Esophagus muscularis mucosa (tissue), 4 donors: ENCODE results near the gene CTCF. TPM values are rescaled to one million over a fixed set of nuclear protein-coding genes. Genes with fewer than 3 reads are reported as not detected.

ENCODE experiments used
- DNase-seq: peaks from one replicate; pipeline ENCODE4 v3.0.0-alpha.2; 2017; ENCODE audit errors: extremely low spot score
- H3K27ac ChIP-seq, 4 donors: fragments of 200-600 bp; sonication (generic); replicated peaks in 1 of 4; 1 replicate in 3 of 4; 2 replicates in 1 of 4; pipeline ENCODE4 v1.5.1; 2016 to 2019; ENCODE audit warnings: mild to moderate bottlenecking in 1 of 4
- H3K27me3 ChIP-seq, 4 donors: fragments of 200-600 bp; sonication (generic); one replicate each; pipeline versions ENCODE4 v1.5.1 to v1.6.0; 2016 to 2019
- H3K36me3 ChIP-seq, 4 donors: fragments of 200-600 bp; sonication (generic); one replicate each; pipeline ENCODE4 v1.5.1; 2016 to 2019
- H3K4me1 ChIP-seq, 4 donors: fragments of 200-600 bp; sonication (generic); one replicate each; pipeline ENCODE4 v1.5.1; 2016 to 2019
- H3K4me3 ChIP-seq, 4 donors: fragments of 200-600 bp; sonication (generic); 1 replicate in 2 of 4; 2 replicates in 2 of 4; pipeline ENCODE4 v1.5.1; 2016 to 2019; ENCODE audit warnings: mild to moderate bottlenecking in 4 of 4, moderate library complexity in 1 of 4
- H3K9me3 ChIP-seq, 4 donors: fragments of 200-600 bp; sonication (generic); 1 replicate in 3 of 4; 2 replicates in 1 of 4; pipeline ENCODE4 v1.5.1; 2016 to 2019
- CTCF ChIP-seq, 3 experiments: fragments of 200-600 bp in 2 of 3; fragments of 450-650 bp in 1 of 3; sonication (generic) in 2 of 3; IDR thresholded peaks; one replicate each; pipeline ENCODE4 v1.5.1; 2017 to 2019; ENCODE audit warnings: antibody characterized with exemption in 3 of 3, mild to moderate bottlenecking in 2 of 3, moderate library complexity in 1 of 3
- EP300 ChIP-seq: sonication (generic); formaldehyde crosslinking; IDR thresholded peaks from one replicate; pipeline ENCODE4 v1.6.1; 2017; ENCODE audit warnings: antibody characterized with exemption
- POLR2A ChIP-seq: fragments of 450-650 bp; IDR thresholded peaks from one replicate; pipeline ENCODE4 v1.6.1; 2017; ENCODE audit warnings: antibody characterized with exemption, moderate library complexity, mild to moderate bottlenecking, low read depth
- POLR2AphosphoS5 ChIP-seq, 2 donors: sonication (generic); formaldehyde crosslinking; IDR thresholded peaks; one replicate each; pipeline ENCODE4 v1.6.1; 2017; ENCODE audit warnings: antibody characterized with exemption in 2 of 2
- WGBS: methylation state at CpG from one replicate; pipeline ENCODE4 v1.1.5; 2018; 5-methylcytosine and 5-hydroxymethylcytosine counted together
- intact Hi-C: fragments of 100-400 bp; cut with DNase I; formaldehyde crosslinking; loops from one replicate; pipeline ENCODE4 v1.15.1; 2023
- total RNA-seq, 4 donors: library from RNA; depleted of rRNA; stranded (reverse); fragments of >200 nt; gene quantifications; one replicate each; pipeline versions ENCODE4 v1.1.0 to v1.2.1, GENCODE V29; 2016

CTCF gene
- total RNA-seq, 4 donors from 2014 or later: 27.5 to 46.3 (median 38.5) TPM

DNA sequence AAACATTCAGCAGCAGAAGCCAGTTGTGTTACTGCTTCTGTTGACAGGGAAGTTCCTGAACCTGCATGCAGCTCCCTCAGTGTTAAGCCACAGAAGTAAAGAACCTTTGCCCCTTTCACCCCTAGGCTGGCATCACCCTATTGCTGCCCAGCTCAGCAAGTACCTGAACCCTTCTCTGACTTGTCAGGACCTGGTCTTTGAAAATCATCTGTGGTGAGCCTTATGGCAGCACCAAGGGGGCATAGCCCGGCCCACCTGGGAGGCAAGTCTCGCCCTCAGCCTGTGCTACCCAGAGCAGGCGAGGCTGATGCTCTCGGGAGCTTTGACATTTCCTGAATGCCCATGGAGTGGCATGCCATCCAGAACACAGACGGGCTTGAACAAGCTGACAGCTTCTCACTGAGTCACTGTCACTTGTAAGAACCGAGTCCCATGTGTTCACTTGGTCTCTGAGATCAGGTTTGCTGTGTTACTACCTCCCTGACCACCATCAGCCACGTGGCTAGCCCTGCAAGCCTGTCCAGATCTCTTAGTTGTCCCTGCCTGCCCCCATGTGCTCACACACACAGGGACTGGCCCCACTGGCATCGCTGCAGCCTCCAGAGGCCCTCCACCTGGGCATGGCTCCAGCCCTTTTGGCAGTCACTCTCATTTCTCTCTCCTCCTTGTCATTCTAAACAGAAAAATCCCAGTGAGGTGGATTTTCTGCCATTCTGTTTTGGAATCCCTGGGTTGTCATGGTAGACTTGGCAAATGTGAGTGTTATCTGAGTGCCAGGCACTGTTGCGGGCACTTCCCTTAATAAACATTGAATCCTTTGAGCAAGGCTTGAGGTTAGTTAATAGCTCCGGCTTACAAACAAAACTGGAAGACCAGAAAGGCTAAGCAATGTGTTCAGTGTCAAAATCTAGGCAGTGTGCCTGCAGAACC, 79.7 kb downstream of the CTCF start:
- no peak overlapping the region for H3K4me3 ChIP-seq
- peak overlapping the region in 3 of 4 donors; percentile 40 to 66 (median 50) for H3K27ac ChIP-seq
- H3K9me3 ChIP-seq: peaks cover 0 to 4% (median 0%) of the 10 kb centered on the region in 4 donors
- DNase-seq: no peak
- intact Hi-C loops: no loop called here
- H3K4me1 ChIP-seq: peaks cover 11 to 37% (median 35%) of the 10 kb centered on the region in 4 donors
- TF ChIP-seq CTCF (IDR thresholded peaks at IDR 0.05): peak in 1 of 3 experiments; percentile 6
- no peak for TF ChIP-seq EP300
- TF ChIP-seq POLR2AphosphoS5 (IDR thresholded peaks at IDR 0.05): peak; percentile 38 to 62
- TF ChIP-seq POLR2A: no peak
- peaks cover 0 to 28% (median 15%) of the 10 kb centered on the region in 4 donors for H3K27me3 ChIP-seq
- 45% methylated on average over 8 of the region's 10 CpGs for WGBS
- H3K36me3 ChIP-seq: peaks cover 17 to 28% (median 26%) of the 10 kb centered on the region in 4 donors

- intact Hi-C loops: no loop called here
- 94% methylated on average over 9 of the region's 9 CpGs for WGBS
Measured at GRCh38 chr16:67644038-67644437, 81.7 kb downstream of the CTCF start.

GRCh38 chr16:67645397-67646121, 83.2 kb downstream of the CTCF start:
- no peak for DNase-seq
- no peak overlapping the region for H3K27ac ChIP-seq
- 80% methylated on average over 1 of the region's 15 CpGs for WGBS
- no peak for TF ChIP-seq EP300
- TF ChIP-seq CTCF (IDR thresholded peaks at IDR 0.05): no peak
- TF ChIP-seq POLR2AphosphoS5 (IDR thresholded peaks at IDR 0.05): no peak
- no peak for TF ChIP-seq POLR2A
- intact Hi-C loops: no loop called here
- H3K4me3 ChIP-seq: peak overlapping the region in 3 of 4 donors; percentile 42 to 58 (median 44)
- peaks cover 4 to 63% (median 40%) of the 10 kb centered on the region in 4 donors for H3K27me3 ChIP-seq
- H3K4me1 ChIP-seq: peaks cover 11 to 47% (median 46%) of the 10 kb centered on the region in 4 donors
- H3K36me3 ChIP-seq: no peaks in the 10 kb centered on the region
- peaks cover 0 to 4% (median 0%) of the 10 kb centered on the region in 4 donors for H3K9me3 ChIP-seq

More at GRCh38 chr16:67644038-67644437, 81.7 kb downstream of the CTCF start:
- TF ChIP-seq CTCF (IDR thresholded peaks at IDR 0.05) (no peak), POLR2A (no peak), EP300 (no peak), POLR2AphosphoS5 (IDR thresholded peaks at IDR 0.05) (no peak)
- no peak for DNase-seq
- no peak overlapping the region for H3K27ac ChIP-seq
- peaks cover 0 to 4% (median 0%) of the 10 kb centered on the region in 4 donors for H3K9me3 ChIP-seq
- H3K4me3 ChIP-seq: no peak overlapping the region
- H3K36me3 ChIP-seq: peaks cover 0 to 8% (median 7%) of the 10 kb centered on the region in 4 donors
- H3K27me3 ChIP-seq: peaks cover 4 to 47% (median 32%) of the 10 kb centered on the region in 4 donors
- peaks cover 11 to 47% (median 45%) of the 10 kb centered on the region in 4 donors for H3K4me1 ChIP-seq

DNA sequence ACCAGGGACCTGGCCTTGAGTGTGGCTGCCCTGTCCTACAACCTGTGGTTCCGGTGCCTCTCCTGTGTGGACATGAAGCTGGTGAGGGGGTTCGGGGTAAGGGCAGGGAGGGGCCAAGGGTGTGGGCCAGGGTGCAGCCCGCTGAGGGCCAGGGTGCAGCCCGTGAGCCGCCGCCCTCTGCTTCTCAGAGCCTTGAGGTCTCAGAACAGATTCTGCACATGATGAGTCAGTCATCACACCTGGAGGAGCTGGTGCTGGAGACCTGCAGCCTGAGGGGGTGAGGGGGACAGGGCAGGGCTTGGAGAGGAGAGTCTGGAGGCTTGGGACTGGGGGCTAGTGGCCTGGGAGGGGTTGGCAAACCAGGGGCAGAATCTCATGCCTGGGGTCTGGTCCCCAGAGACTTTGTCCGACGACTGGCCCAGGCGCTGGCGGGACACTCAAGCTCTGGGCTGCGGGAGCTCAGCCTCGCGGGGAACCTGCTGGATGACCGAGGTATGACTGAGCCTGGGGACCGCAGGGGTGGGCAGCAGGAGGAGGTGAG, 84.9 kb downstream of the CTCF start:
- TF ChIP-seq CTCF (IDR thresholded peaks at IDR 0.05) (no peak), POLR2A (no peak)
- H3K9me3 ChIP-seq: peaks cover 0 to 4% (median 0%) of the 10 kb centered on the region in 4 donors
- no peak for DNase-seq
- no peak overlapping the region for H3K27ac ChIP-seq
- 90% methylated on average over 4 of the region's 15 CpGs for WGBS
- intact Hi-C loops: no loop called here
- peaks cover 4 to 79% (median 51%) of the 10 kb centered on the region in 4 donors for H3K27me3 ChIP-seq
- H3K4me1 ChIP-seq: peaks cover 6 to 41% (median 36%) of the 10 kb centered on the region in 4 donors
- no peaks in the 10 kb centered on the region for H3K36me3 ChIP-seq
- no peak overlapping the region for H3K4me3 ChIP-seq
